Astrocyte of the cerebellum (primary cell): ENCODE results near the gene APP.
A peak's percentile ranks its signal among the peaks of the same experiment; 100 is the strongest.
"Not testable (repeated sequence)": the region's sequence is repeated elsewhere in the genome, so short reads cannot be mapped to it uniquely, and the experiment has no call there.

Source experiments
- DNase-seq: peaks from one replicate; pipeline ENCODE4 v3.0.0-alpha.2; 2011; ENCODE audit warnings: low read depth
- H3K4me3 ChIP-seq: 2 replicates; pipeline ENCODE4 v1.5.1; 2011; ENCODE audit warnings: mild to moderate bottlenecking, low read depth, low read length, moderate library complexity
- CTCF ChIP-seq: IDR thresholded peaks from 2 replicates; pipeline ENCODE4 v1.5.1; 2012; ENCODE audit warnings: low read length, low read depth, moderate library complexity, mild to moderate bottlenecking; ENCODE audit errors: missing control alignments
- in situ Hi-C: cut with HindIII; loops from 2 replicates; pipeline ENCODE4 v1.10.0; 2017; ENCODE audit warnings: low sequenced_read_pairs

The APP gene

GRCh38 chr21:25934130-25934529, 236.4 kb downstream of the APP start:
- TF ChIP-seq CTCF, result no peak
- peak; percentile 57 for DNase-seq
- in situ Hi-C loops, result no loop called here
- no peak overlapping the region for H3K4me3 ChIP-seq

- no peak for TF ChIP-seq CTCF
- H3K4me3 ChIP-seq, result no peak overlapping the region
- no peak for DNase-seq
- in situ Hi-C loops, result no loop called here
These were observed 238.8 kb downstream of the APP start for GRCh38 chr21:25931765-25932164.

GRCh38 chr21:25929856-25930520, 240.6 kb downstream of the APP start:
- no peak overlapping the region for H3K4me3 ChIP-seq
- no peak for DNase-seq
- peak; percentile 31 for TF ChIP-seq CTCF
- in situ Hi-C loops, result no loop called here

- in situ Hi-C loops, result no loop called here
- DNase-seq, result no peak
- TF ChIP-seq CTCF, result no peak
- no peak overlapping the region for H3K4me3 ChIP-seq
These were observed 243.2 kb downstream of the APP start for GRCh38 chr21:25927195-25927880.

GRCh38 chr21:25925936-25926335, 244.6 kb downstream of the APP start:
- no peak overlapping the region for H3K4me3 ChIP-seq
- in situ Hi-C loops, result no loop called here
- DNase-seq, result no peak
- no peak for TF ChIP-seq CTCF

- H3K4me3 ChIP-seq, result no peak overlapping the region
- no peak for TF ChIP-seq CTCF
- in situ Hi-C loops, result no loop called here
- peak; percentile 53 for DNase-seq
These were observed 245.3 kb downstream of the APP start for GRCh38 chr21:25925064-25925800.

GRCh38 chr21:25918152-25918551, 252.4 kb downstream of the APP start:
- in situ Hi-C loops, DNase-seq, H3K4me3 ChIP-seq: not testable (repeated sequence)
